Pancreas (tissue), 10 donors: Measurements from ENCODE around the gene CNIH2. TPM values are rescaled to one million over a fixed set of nuclear protein-coding genes. Genes with fewer than 3 reads are reported as not detected.
A peak's percentile ranks its signal among the peaks of the same experiment; 100 is the strongest.

ENCODE experiments used
- ATAC-seq, 4 donors: fragments of 200-7000 bp; cut with Tn5 transposase; one replicate each; pipeline versions ENCODE4 v1.8.0 to v1.9.1; 2020; ENCODE audit warnings: mild to moderate bottlenecking in 4 of 4, moderate library complexity in 4 of 4
- DNase-seq, 6 donors: peaks; one replicate each; pipeline ENCODE4 v3.0.0-alpha.2; 2020
- FAIRE-seq: peaks from 2 replicates; lab custom pipeline; 2012; peaks lifted over from hg19 to GRCh38; lab: Jason Lieb, UNC
- H3K27ac ChIP-seq, 4 donors: fragments of 200-600 bp; sonication (generic); 1 replicate in 3 of 4; 2 replicates in 1 of 4; pipeline versions ENCODE4 v1.5.0 to v1.8.0; 2020
- H3K27me3 ChIP-seq, 4 donors: fragments of 200-600 bp; one replicate each; pipeline ENCODE4 v1.8.0; 2021
- H3K36me3 ChIP-seq, 3 donors: fragments of 200-600 bp; sonication (generic) in 1 of 3; one replicate each; pipeline versions ENCODE4 v1.5.0 to v1.8.0; 2020 to 2021
- H3K4me1 ChIP-seq, 3 donors: fragments of 200-600 bp; one replicate each; pipeline ENCODE4 v1.8.0; 2021
- H3K4me3 ChIP-seq, 4 donors: fragments of 200-600 bp; sonication (generic) in 2 of 4; one replicate each; pipeline versions ENCODE4 v1.5.0 to v1.8.0; 2020 to 2021
- H3K9me3 ChIP-seq, 4 donors: fragments of 200-600 bp; one replicate each; pipeline ENCODE4 v1.8.0; 2021
- CTCF ChIP-seq, 4 donors: fragments of 200-600 bp; sonication (generic) in 3 of 4; IDR thresholded peaks; one replicate each; pipeline versions ENCODE4 v1.5.0 to v1.8.0; 2021; ENCODE audit warnings: antibody characterized with exemption in 4 of 4
- WGBS, 2 donors: extraction: QIAGEN DNeasy Blood & Tissue Kit; methylation state at CpG; one replicate each; pipeline ENCODE4 v1.1.7; 2013; 5-methylcytosine and 5-hydroxymethylcytosine counted together
- intact Hi-C, 3 donors: fragments of 100-400 bp; cut with DNase I; formaldehyde crosslinking; loops; one replicate each; pipeline versions ENCODE4 v1.11.1 to v1.14.2; 2022
- polyA plus RNA-seq, 2 donors: library from polyadenylated mRNA; stranded (reverse); fragments of 200-250 nt; gene quantifications; one replicate each; pipeline ENCODE4 v1.2.3, GENCODE V29; 2013
- total RNA-seq, 6 donors: library from RNA; stranded (reverse); fragmentation: NEBNext Ultra II Directional in 4 of 6; extraction: Animal tissue kit (Norgen Biotek cat#: 25700) in 4 of 6; gene quantifications; one replicate each; pipeline versions ENCODE4 v1.2.1 to v1.2.4, GENCODE V29; 2021 to 2023
- donor health status: healthy with polysubstance abuse.
- donor health status: DM: no; HTN: no; CAD: no; lungs with moderate emphysema.
- donor health status: DM: no; HTN: no; CAD: no.
- donor health status: control.
- donor health status: control.
- donor health status: Bipolar disorder and iron deficiency.
- donor health status: DM: yes; HTN: yes; CAD: no.
- donor health status: DM: no; HTN: no; CAD: no.
- donor health status: DM: no; HTN: no; CAD: no.
- donor health status: DM: yes; HTN: yes; CAD: no.

CNIH2 gene
- total and polyA plus RNA-seq, 8 donors: 0.83 to 34.3 (median 3.8) TPM

- no peak for TF ChIP-seq CTCF (IDR thresholded peaks at IDR 0.05)
- WGBS, 2 donors: 80 to 82% methylated on average over 108 to 123 of the region's 123 CpGs
- no peak overlapping the region for H3K27ac ChIP-seq
- no peak overlapping the region for H3K4me3 ChIP-seq
- peak in 2 of 6 donors; percentile 2 to 62 for DNase-seq
- no peak for ATAC-seq
- no peak for FAIRE-seq
- H3K4me1 ChIP-seq: peaks cover 0 to 8% (median 6%) of the 10 kb centered on the region in 3 donors
- H3K27me3 ChIP-seq: no peaks in the 10 kb centered on the region
- intact Hi-C loops: no loop called here
- H3K9me3 ChIP-seq: no peaks in the 10 kb centered on the region
- H3K36me3 ChIP-seq: no peaks in the 10 kb centered on the region
These were observed 16.9 kb downstream of the CNIH2 start for GRCh38 chr11:66294626-66295620.

- Histone ChIP-seq H3K27me3 (no peaks in the 10 kb centered on the region), H3K9me3 (no peaks in the 10 kb centered on the region), H3K4me3 (no peak overlapping the region), H3K36me3 (no peaks in the 10 kb centered on the region), H3K4me1 (no peaks in the 10 kb centered on the region), H3K27ac (no peak overlapping the region)
- intact Hi-C loops: no loop called here
- TF ChIP-seq CTCF (IDR thresholded peaks at IDR 0.05): no peak
- ATAC-seq (no peak), DNase-seq (no peak), FAIRE-seq (no peak)
- WGBS, 2 donors: 56 to 63% methylated on average over 8 of the region's 8 CpGs
These were observed 19.6 kb downstream of the CNIH2 start for GRCh38 chr11:66297610-66298009.

GRCh38 chr11:66299186-66299585 is 21.2 kb downstream of the CNIH2 start:
- Histone ChIP-seq H3K4me3 (no peak overlapping the region), H3K27ac (no peak overlapping the region), H3K4me1 (no peaks in the 10 kb centered on the region), H3K9me3 (no peaks in the 10 kb centered on the region), H3K27me3 (no peaks in the 10 kb centered on the region), H3K36me3 (no peaks in the 10 kb centered on the region)
- FAIRE-seq: no peak
- 65 to 70% methylated on average over 3 of the region's 3 CpGs for WGBS, 2 donors
- ATAC-seq: no peak
- intact Hi-C loops: no loop called here
- DNase-seq: no peak
- no peak for TF ChIP-seq CTCF (IDR thresholded peaks at IDR 0.05)

GRCh38 chr11:66302656-66303055 is 24.7 kb downstream of the CNIH2 start:
- Histone ChIP-seq H3K4me1 (no peaks in the 10 kb centered on the region), H3K27ac (no peak overlapping the region), H3K36me3 (no peaks in the 10 kb centered on the region), H3K27me3 (no peaks in the 10 kb centered on the region), H3K4me3 (no peak overlapping the region), H3K9me3 (no peaks in the 10 kb centered on the region)
- DNase-seq (no peak), ATAC-seq (no peak), FAIRE-seq (no peak)
- WGBS, 2 donors: 73 to 84% methylated on average over 12 of the region's 12 CpGs
- intact Hi-C loops: no loop called here
- TF ChIP-seq CTCF (IDR thresholded peaks at IDR 0.05): no peak

- Histone ChIP-seq H3K27me3 (no peaks in the 10 kb centered on the region), H3K36me3 (no peaks in the 10 kb centered on the region), H3K4me3 (no peak overlapping the region), H3K4me1 (no peaks in the 10 kb centered on the region), H3K27ac (no peak overlapping the region), H3K9me3 (no peaks in the 10 kb centered on the region)
- FAIRE-seq: no peak
- 52 to 78% methylated on average over 3 of the region's 3 CpGs for WGBS, 2 donors
- intact Hi-C loops: loop anchor here in 1 of 3 donors (5.0 kb wide), 1 partner anchor 78 kb away; no protein-coding TSS in a partner anchor
- no peak for ATAC-seq
- no peak for DNase-seq
- TF ChIP-seq CTCF (IDR thresholded peaks at IDR 0.05): no peak
These were observed 31.5 kb downstream of the CNIH2 start for GRCh38 chr11:66309475-66309874.
